Breast epithelium (tissue), 3 donors: ENCODE data around the gene SGSM2.

Experiments
- CTCF ChIP-seq, 3 donors: fragments of 450-650 bp; IDR thresholded peaks; one replicate each; pipeline ENCODE4 v1.5.1; 2016 to 2017; ENCODE audit warnings: antibody characterized with exemption in 3 of 3, mild to moderate bottlenecking in 3 of 3, moderate library complexity in 3 of 3
- POLR2A ChIP-seq: fragments of 450-650 bp; IDR thresholded peaks from one replicate; pipeline ENCODE4 v1.6.1; 2016; ENCODE audit warnings: antibody characterized with exemption, mild to moderate bottlenecking, moderate library complexity
- POLR2AphosphoS5 ChIP-seq, 3 donors: sonication (generic); formaldehyde crosslinking; IDR thresholded peaks; one replicate each; pipeline ENCODE4 v1.6.1; 2017; ENCODE audit warnings: antibody characterized with exemption in 3 of 3

GRCh38 chr17:2390199-2390836 lies 53.0 kb downstream of the SGSM2 start:
- TF ChIP-seq CTCF (IDR thresholded peaks at IDR 0.05): no peak
- no peak for TF ChIP-seq POLR2AphosphoS5 (IDR thresholded peaks at IDR 0.05)
- TF ChIP-seq POLR2A: no peak
